Measurements from ENCODE around the gene PLXNA4. TPM values are rescaled to one million over a fixed set of nuclear protein-coding genes. Genes with fewer than 3 reads are reported as not detected.
A peak's percentile ranks its signal among the peaks of the same experiment; 100 is the strongest.

Gene PLXNA4
- total RNA-seq, 2 experiments from 2014 or later = 0.75 to 0.85 TPM

DNA sequence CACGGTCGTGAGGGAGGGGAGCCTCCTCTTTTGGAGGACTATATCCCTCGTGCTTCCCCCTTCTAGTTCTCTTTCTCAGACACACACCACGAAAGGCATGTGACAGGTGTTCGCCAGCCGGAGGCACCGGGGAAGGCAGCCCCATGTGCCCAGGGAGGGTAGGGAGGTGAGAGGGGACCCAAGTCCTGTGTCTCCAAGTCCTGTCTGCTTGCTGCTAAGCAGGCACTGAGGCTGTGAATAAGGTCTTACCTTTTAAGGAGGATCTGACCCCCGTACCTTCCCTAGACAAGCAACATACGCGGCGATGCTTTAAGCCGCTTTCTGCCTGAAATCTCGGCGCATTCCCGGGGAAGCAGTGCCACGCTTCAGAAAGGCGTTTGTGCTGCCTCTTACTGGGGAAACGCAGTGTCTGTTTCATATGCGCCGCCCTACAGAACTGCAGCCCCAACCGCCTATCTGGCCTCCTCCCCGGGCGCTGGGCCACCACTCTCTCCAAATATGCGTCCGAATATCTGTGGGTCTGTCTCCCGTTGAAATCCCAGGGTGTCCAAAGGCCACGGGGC lies 770 bp downstream of the PLXNA4 start:
- no peak overlapping the region for H3K27ac Mint-ChIP-seq
- intact Hi-C loops (cut with DNase I, micrococcal nuclease) = no loop called here
- H3K27me3 Mint-ChIP-seq = peaks cover 82% of the 10 kb centered on the region
- Histone ChIP-seq H3K4me3 (ENCODE audit: low read length) (peak overlapping the region; percentile 38), H3K27me3 (ENCODE audit: control insufficient read depth in 1 of 2, insufficient read depth in 2 of 2, low read length in 2 of 2) (peaks cover 62 to 87% of the 10 kb centered on the region in 2 experiments), H3K4me1 (ENCODE audit: insufficient read depth, low read length) (peaks cover 20% of the 10 kb centered on the region), H3K9me3 (ENCODE audit: control insufficient read depth in 1 of 2, insufficient read depth in 1 of 2, low read length in 2 of 2) (no peaks in the 10 kb centered on the region), H3K27ac (ENCODE audit: low read depth in 1 of 2, low read length in 2 of 2) (no peak overlapping the region), H3K36me3 (ENCODE audit: insufficient read depth, low read length) (no peaks in the 10 kb centered on the region)
- ChIA-PET CTCF (no interaction called here), POLR2A (no interaction called here)
- H3K36me3 Mint-ChIP-seq (ENCODE audit: low read depth) = no peaks in the 10 kb centered on the region
- H3K4me3 Mint-ChIP-seq = peak overlapping the region; percentile 60
- ATAC-seq (ENCODE audit: poor library complexity) = no peak
- peaks cover 33% of the 10 kb centered on the region for H3K4me1 Mint-ChIP-seq (ENCODE audit: low read depth)
- no peaks in the 10 kb centered on the region for H3K9me3 Mint-ChIP-seq
- TF ChIP-seq, protein P1, sequence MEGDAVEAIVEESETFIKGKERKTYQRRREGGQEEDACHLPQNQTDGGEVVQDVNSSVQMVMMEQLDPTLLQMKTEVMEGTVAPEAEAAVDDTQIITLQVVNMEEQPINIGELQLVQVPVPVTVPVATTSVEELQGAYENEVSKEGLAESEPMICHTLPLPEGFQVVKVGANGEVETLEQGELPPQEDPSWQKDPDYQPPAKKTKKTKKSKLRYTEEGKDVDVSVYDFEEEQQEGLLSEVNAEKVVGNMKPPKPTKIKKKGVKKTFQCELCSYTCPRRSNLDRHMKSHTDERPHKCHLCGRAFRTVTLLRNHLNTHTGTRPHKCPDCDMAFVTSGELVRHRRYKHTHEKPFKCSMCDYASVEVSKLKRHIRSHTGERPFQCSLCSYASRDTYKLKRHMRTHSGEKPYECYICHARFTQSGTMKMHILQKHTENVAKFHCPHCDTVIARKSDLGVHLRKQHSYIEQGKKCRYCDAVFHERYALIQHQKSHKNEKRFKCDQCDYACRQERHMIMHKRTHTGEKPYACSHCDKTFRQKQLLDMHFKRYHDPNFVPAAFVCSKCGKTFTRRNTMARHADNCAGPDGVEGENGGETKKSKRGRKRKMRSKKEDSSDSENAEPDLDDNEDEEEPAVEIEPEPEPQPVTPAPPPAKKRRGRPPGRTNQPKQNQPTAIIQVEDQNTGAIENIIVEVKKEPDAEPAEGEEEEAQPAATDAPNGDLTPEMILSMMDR (IDR thresholded peaks at IDR 0.05) = no peak
- DNase-seq = peak in 2 of 14 experiments; percentile 19

DNA sequence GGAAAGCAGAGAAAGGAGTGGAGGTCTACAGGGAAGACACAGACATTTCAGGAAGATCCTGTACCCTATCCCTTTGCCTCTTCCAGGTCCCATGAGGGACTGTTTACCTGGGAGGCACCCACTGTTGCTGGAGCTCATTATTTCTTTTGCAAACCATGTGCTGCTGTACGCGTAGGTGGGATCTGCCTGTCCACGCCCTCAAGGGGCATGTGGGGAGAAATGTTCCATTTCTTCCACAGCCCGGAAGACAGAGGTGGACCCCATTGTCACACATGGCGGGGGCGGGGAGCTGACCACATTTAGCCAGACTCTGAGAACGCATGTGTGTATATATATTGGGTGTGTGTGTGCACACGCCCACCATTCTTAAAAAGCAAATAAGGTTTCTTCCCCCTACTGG lies 2.0 kb downstream of the PLXNA4 start:
- Mint-ChIP-seq H3K36me3 (ENCODE audit: low read depth) (no peaks in the 10 kb centered on the region), H3K4me1 (ENCODE audit: low read depth) (peaks cover 33% of the 10 kb centered on the region), H3K4me3 (peak overlapping the region; percentile 54), H3K9me3 (no peaks in the 10 kb centered on the region), H3K27me3 (peaks cover 80% of the 10 kb centered on the region), H3K27ac (no peak overlapping the region)
- no peaks in the 10 kb centered on the region for H3K36me3 ChIP-seq (ENCODE audit: insufficient read depth, low read length)
- POLR2A ChIA-PET = no interaction called here
- no peaks in the 10 kb centered on the region for H3K9me3 ChIP-seq (ENCODE audit: control insufficient read depth in 1 of 2, insufficient read depth in 1 of 2, low read length in 2 of 2)
- H3K4me3 ChIP-seq (ENCODE audit: low read length) = no peak overlapping the region
- CTCF ChIA-PET = no interaction called here
- ATAC-seq (ENCODE audit: poor library complexity) (no peak), DNase-seq (no peak)
- intact Hi-C loops (cut with DNase I, micrococcal nuclease) = no loop called here
- TF ChIP-seq, protein P1 (IDR thresholded peaks at IDR 0.05) = no peak
- H3K27ac ChIP-seq (ENCODE audit: low read depth in 1 of 2, low read length in 2 of 2) = no peak overlapping the region
- H3K27me3 ChIP-seq (ENCODE audit: control insufficient read depth in 1 of 2, insufficient read depth in 2 of 2, low read length in 2 of 2) = peaks cover 62 to 78% of the 10 kb centered on the region in 2 experiments
- peaks cover 20% of the 10 kb centered on the region for H3K4me1 ChIP-seq (ENCODE audit: insufficient read depth, low read length)

DNA sequence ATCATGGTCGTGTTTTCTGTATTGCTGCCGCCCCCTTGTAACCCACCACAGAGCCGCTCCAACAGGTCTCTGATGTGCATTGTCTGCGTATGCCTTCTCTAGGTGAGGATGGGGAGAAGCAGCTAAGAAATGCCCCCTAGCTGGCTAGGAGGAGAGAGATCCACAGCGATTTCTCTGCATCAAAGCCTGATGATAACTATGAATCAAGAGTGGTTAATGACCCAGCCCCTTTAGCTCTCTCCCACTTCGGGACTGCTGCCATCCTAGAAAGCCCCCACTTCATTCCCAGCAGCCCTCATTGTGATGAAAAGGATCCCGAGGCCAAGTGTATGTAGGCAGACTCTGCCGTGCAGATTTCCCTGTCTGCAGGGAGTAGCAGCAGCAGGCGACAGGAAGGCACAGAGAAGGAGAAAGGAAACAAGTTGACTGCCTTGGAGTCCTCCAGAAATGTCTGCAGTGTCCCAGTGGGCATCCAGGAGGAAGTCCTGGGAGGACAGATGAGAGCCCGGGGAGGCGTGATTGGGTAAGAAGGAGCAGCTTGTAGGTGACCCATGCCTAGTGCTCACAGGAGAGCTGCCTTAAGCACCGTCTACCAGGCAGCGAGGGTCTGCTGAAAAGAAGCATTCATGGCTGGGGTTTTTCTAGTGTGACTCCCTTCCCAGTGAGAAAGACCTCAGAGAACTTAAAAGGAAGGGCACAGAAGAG lies 2.9 kb downstream of the PLXNA4 start:
- TF ChIP-seq, protein P1 (IDR thresholded peaks at IDR 0.05) = no peak
- Histone ChIP-seq H3K36me3 (ENCODE audit: insufficient read depth, low read length) (no peaks in the 10 kb centered on the region), H3K4me1 (ENCODE audit: insufficient read depth, low read length) (peaks cover 20% of the 10 kb centered on the region), H3K4me3 (ENCODE audit: low read length) (no peak overlapping the region), H3K27me3 (ENCODE audit: control insufficient read depth in 1 of 2, insufficient read depth in 2 of 2, low read length in 2 of 2) (peaks cover 59 to 70% of the 10 kb centered on the region in 2 experiments), H3K27ac (ENCODE audit: low read depth in 1 of 2, low read length in 2 of 2) (no peak overlapping the region), H3K9me3 (ENCODE audit: control insufficient read depth in 1 of 2, insufficient read depth in 1 of 2, low read length in 2 of 2) (no peaks in the 10 kb centered on the region)
- ChIA-PET CTCF (interaction anchor here (1.1 kb wide), 1 partner anchor 179 kb away, joined by 3 read pairs; no protein-coding TSS in a partner anchor), POLR2A (no interaction called here)
- Mint-ChIP-seq H3K36me3 (ENCODE audit: low read depth) (no peaks in the 10 kb centered on the region), H3K4me1 (ENCODE audit: low read depth) (peaks cover 31% of the 10 kb centered on the region), H3K9me3 (no peaks in the 10 kb centered on the region), H3K27ac (no peak overlapping the region), H3K4me3 (no peak overlapping the region), H3K27me3 (peaks cover 79% of the 10 kb centered on the region)
- DNase-seq = no peak
- no peak for ATAC-seq (ENCODE audit: poor library complexity)
- intact Hi-C loops (cut with DNase I, micrococcal nuclease) = no loop called here

All from CD4-positive, alpha-beta T cell (primary cell).